BLaER1 (cell line): ENCODE results near the gene MBD5.

ENCODE experiments used
- H3K27ac ChIP-seq: shearing (Covaris generic); formaldehyde crosslinking; 2 replicates; pipeline ENCODE4 v1.8.1; 2022
- H3K27me3 ChIP-seq: shearing (Covaris generic); formaldehyde crosslinking; 2 replicates; pipeline ENCODE4 v1.8.1; 2022
- H3K36me3 ChIP-seq: shearing (Covaris generic); formaldehyde crosslinking; 2 replicates; pipeline ENCODE4 v1.8.1; 2022
- H3K4me1 ChIP-seq: shearing (Covaris generic); formaldehyde crosslinking; 2 replicates; pipeline ENCODE4 v1.8.1; 2022
- H3K4me2 ChIP-seq: shearing (Covaris generic); formaldehyde crosslinking; 2 replicates; pipeline ENCODE4 v1.8.1; 2022
- H3K4me3 ChIP-seq: shearing (Covaris generic); formaldehyde crosslinking; 2 replicates; pipeline ENCODE4 v1.8.1; 2022
- H3K9ac ChIP-seq: shearing (Covaris generic); formaldehyde crosslinking; 2 replicates; pipeline ENCODE4 v1.8.1; 2022
- H3K9me3 ChIP-seq: shearing (Covaris generic); formaldehyde crosslinking; 2 replicates; pipeline ENCODE4 v1.8.1; 2022
- H4K20me1 ChIP-seq: shearing (Covaris generic); formaldehyde crosslinking; 2 replicates; pipeline ENCODE4 v1.8.1; 2022
- Cebpa-rat ChIP-seq: shearing (Covaris generic); IDR thresholded peaks from 2 replicates; pipeline ENCODE4 v1.8.1; 2022

The MBD5 gene

DNA sequence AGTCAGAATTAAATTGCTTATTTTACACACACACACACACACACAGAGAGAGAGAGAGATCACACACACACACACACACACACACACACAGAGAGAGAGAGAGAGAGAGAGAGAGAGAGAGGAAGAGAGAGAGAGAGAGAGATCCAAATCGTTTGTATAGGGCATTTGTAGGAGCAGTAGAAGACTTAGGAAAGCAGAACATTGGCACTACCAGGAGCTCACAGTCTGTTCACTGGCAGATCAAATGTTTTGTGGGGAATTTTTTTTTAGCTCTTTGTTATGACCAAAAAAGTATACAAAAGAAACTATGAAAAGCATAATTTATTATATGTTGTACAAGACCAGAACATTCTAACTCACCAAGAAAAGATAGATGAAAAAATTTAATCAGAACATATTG lies 81.8 kb downstream of the MBD5 start:
- no peak for TF ChIP-seq Cebpa-rat
- Histone ChIP-seq H3K4me1 (no peaks in the 10 kb centered on the region), H3K36me3 (no peaks in the 10 kb centered on the region), H3K4me3 (no peak overlapping the region), H3K27ac (no peak overlapping the region), H3K9me3 (no peaks in the 10 kb centered on the region), H4K20me1 (no peaks in the 10 kb centered on the region), H3K4me2 (no peak overlapping the region), H3K9ac (no peak overlapping the region), H3K27me3 (no peaks in the 10 kb centered on the region)

DNA sequence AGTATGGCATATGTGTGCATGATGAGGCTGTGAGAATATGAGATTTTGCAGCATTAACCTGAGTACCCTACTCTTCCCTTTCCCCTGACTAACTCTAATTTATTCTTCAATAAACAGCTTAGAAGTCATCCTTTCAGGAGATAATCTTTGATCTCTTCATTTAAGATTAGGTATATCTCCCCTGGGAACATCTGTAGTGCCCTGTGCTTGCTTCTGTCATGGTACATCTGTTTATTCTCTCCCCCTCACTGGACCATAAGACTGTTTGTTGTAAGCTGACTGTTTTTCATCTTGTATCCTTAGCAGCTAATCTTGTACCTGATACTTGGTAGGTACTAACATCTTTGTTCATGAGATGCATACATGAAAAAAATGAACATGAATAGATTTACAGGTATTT lies 83.1 kb downstream of the MBD5 start:
- Histone ChIP-seq H4K20me1 (no peaks in the 10 kb centered on the region), H3K4me3 (no peak overlapping the region), H3K27me3 (no peaks in the 10 kb centered on the region), H3K4me1 (no peaks in the 10 kb centered on the region), H3K9me3 (no peaks in the 10 kb centered on the region), H3K4me2 (no peak overlapping the region), H3K27ac (no peak overlapping the region), H3K9ac (no peak overlapping the region), H3K36me3 (no peaks in the 10 kb centered on the region)
- TF ChIP-seq Cebpa-rat = no peak

DNA sequence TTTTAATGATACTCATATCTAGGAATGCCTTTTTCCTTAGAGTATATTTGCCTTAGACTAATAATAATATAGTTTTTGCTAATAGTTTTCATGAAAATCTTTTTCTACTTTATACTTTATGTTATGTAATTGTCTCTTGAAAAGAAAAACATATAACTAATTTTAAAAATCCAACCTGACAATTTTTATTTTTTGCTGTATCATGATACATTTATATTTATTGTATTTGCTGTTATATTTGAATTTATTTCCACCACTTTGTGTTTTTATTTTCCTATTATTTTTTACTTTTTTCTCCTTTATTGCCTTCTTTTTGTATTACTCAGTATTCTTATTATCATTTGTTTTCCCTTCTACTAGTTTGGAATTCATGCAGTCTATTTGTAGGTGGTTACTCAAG lies 85.4 kb downstream of the MBD5 start:
- TF ChIP-seq Cebpa-rat = no peak
- H3K9me3 ChIP-seq = no peaks in the 10 kb centered on the region
- H3K27me3 ChIP-seq = no peaks in the 10 kb centered on the region
- peaks cover 8% of the 10 kb centered on the region; the same call in 1 of the 2 replicates for H3K4me1 ChIP-seq
- H3K27ac ChIP-seq = no peak overlapping the region
- no peak overlapping the region for H3K4me3 ChIP-seq
- no peak overlapping the region for H3K9ac ChIP-seq
- H3K36me3 ChIP-seq = no peaks in the 10 kb centered on the region
- H4K20me1 ChIP-seq = no peaks in the 10 kb centered on the region
- H3K4me2 ChIP-seq = no peak overlapping the region

DNA sequence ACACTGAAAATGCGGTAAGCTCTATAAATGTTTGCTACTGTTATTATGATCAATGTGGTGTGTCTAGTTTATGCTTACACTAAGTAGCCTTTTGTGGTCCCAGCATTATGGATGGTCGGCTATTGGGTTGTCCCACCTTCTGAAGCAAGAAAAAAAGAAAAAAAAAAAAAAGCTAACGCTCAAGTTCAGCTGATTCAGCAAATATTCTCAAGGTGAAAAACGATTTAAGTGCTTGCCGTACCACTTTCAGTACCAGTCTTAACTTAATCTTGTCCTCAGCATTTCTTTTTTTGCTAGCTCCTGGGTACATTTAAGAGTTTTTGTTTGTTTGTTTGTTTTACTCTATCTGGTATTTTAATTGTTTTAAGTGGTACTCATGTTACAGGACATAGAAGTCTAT lies 87.5 kb downstream of the MBD5 start:
- Histone ChIP-seq H3K4me1 (peaks cover 8% of the 10 kb centered on the region; the same call in 1 of the 2 replicates), H3K27ac (no peak overlapping the region), H3K36me3 (no peaks in the 10 kb centered on the region), H4K20me1 (no peaks in the 10 kb centered on the region), H3K4me3 (no peak overlapping the region), H3K4me2 (no peak overlapping the region), H3K9ac (no peak overlapping the region), H3K9me3 (no peaks in the 10 kb centered on the region), H3K27me3 (no peaks in the 10 kb centered on the region)
- TF ChIP-seq Cebpa-rat = no peak

DNA sequence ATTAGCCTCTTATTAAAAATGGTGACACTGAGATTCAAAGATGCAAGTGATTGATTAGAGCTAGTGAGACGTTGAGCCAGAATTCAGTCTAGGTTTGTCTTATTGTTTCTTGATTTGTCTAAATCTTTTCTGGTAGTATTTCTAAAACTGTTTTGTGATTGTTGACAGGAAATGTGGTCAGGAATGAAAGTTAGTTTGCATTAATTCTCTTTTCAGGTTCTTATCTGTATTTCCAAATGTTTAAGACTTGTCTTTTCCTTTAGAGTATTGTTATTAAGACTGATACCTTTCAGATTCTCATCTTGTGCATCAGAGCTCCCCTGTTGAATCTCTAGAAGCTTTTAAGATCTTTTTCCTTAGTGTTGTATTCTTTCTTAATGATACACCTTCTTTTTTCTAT lies 89.3 kb downstream of the MBD5 start:
- Histone ChIP-seq H3K4me1 (peaks cover 8% of the 10 kb centered on the region; the same call in 1 of the 2 replicates), H3K27me3 (no peaks in the 10 kb centered on the region), H4K20me1 (no peaks in the 10 kb centered on the region), H3K27ac (no peak overlapping the region), H3K36me3 (no peaks in the 10 kb centered on the region), H3K9ac (no peak overlapping the region), H3K4me3 (no peak overlapping the region), H3K9me3 (no peaks in the 10 kb centered on the region), H3K4me2 (no peak overlapping the region)
- no peak for TF ChIP-seq Cebpa-rat

DNA sequence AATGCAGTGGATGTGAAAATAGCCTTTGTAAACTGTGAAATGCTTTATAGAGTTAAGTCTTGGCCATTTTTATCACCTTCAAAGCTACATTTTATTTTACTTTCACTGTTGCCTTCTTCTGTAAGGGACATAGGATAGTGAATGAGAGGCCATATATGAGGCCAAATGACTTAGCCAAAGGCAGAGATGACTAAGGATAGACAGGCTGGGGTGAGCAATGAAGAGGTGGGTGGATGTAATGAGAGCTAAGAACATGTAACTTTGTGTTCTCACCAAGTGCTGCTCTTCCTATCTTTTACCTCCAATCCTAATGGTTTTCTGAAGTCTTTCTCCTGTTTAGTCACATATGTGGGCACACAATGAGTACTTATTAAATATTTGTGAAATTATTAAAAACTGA lies 101.9 kb downstream of the MBD5 start:
- no peak overlapping the region for H3K4me3 ChIP-seq
- no peak for TF ChIP-seq Cebpa-rat
- no peak overlapping the region for H3K9ac ChIP-seq
- no peaks in the 10 kb centered on the region for H4K20me1 ChIP-seq
- H3K27me3 ChIP-seq = no peaks in the 10 kb centered on the region
- H3K36me3 ChIP-seq = 0 out of 2 replicates have a peak, but pooled peaks cover 3% of the 10 kb centered on the region
- no peaks in the 10 kb centered on the region for H3K4me1 ChIP-seq
- H3K9me3 ChIP-seq = no peaks in the 10 kb centered on the region
- H3K4me2 ChIP-seq = no peak overlapping the region
- H3K27ac ChIP-seq = no peak overlapping the region

DNA sequence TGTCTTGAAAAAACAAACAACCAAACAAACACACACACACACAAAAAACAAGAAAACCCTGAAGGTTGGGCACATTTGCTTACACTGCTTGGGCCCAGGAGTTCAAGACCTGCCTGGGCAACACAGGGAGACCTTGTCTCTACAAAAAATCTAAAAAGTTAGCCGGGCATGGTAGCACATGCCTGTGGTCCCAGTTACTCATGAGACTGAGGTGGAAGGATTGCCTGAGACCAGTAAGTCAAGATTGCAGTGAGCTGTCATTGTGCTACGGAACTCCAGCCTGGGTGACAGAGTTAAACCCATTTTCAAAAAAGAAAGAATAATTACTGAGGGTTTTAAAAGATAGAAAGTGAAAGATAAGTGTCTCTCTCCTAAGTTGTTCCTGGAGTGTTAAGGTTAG lies 103.4 kb downstream of the MBD5 start:
- H4K20me1 ChIP-seq = no peaks in the 10 kb centered on the region
- H3K9ac ChIP-seq = no peak overlapping the region
- H3K36me3 ChIP-seq = 0 out of 2 replicates have a peak, but pooled peaks cover 3% of the 10 kb centered on the region
- H3K27me3 ChIP-seq = no peaks in the 10 kb centered on the region
- H3K27ac ChIP-seq = no peak overlapping the region
- TF ChIP-seq Cebpa-rat = no peak
- H3K9me3 ChIP-seq = no peaks in the 10 kb centered on the region
- no peak overlapping the region for H3K4me2 ChIP-seq
- no peak overlapping the region for H3K4me3 ChIP-seq
- no peaks in the 10 kb centered on the region for H3K4me1 ChIP-seq

DNA sequence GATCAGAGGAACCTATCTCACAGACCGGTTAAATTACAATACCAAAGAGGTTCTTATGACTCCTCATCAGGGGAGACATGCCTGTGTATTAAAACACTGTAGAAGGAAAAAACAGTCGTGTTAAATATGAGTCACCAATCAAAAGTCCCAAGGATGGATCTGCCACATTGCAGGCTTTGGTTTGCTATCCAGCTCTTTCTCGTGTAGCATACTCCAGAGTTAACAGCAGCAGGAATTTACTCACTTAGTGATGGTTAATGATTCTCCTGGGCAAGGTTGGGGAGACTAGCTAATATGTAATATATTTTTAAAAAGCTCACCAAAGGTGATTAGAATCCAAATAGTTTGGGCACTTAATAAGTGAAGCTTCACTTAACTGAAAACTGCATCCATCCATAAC lies 109.7 kb downstream of the MBD5 start:
- TF ChIP-seq Cebpa-rat = no peak
- H3K4me1 ChIP-seq = 0 out of 2 replicates have a peak, but pooled peaks cover 5% of the 10 kb centered on the region
- H3K4me2 ChIP-seq = no peak overlapping the region

DNA sequence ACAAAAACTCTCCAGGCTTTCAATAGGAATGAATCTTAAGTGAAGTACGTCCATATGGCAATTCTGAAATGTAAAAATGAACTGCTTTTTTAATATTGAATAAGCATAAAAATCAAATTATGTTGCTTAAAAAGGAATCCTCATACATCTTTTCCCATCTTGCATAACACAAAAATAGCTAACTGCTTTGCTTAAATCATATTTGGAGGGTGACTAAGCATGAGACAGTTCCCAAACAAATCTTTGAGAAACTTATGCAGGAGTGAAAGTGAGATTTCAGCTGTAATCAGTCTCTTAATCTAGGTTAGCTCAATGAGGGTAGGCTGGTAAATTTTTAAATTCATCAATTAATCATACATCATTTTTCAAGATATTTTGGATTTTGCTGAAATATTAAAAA lies 111.5 kb downstream of the MBD5 start:
- H3K4me3 ChIP-seq = no peak overlapping the region
- no peak overlapping the region for H3K27ac ChIP-seq
- 0 out of 2 replicates have a peak, but pooled peaks cover under 1% of the 10 kb centered on the region for H3K36me3 ChIP-seq
- no peak for TF ChIP-seq Cebpa-rat
- H3K27me3 ChIP-seq = no peaks in the 10 kb centered on the region
- H3K4me1 ChIP-seq = 0 out of 2 replicates have a peak, but pooled peaks cover 5% of the 10 kb centered on the region
- H3K9me3 ChIP-seq = no peaks in the 10 kb centered on the region
- peaks cover 18% of the 10 kb centered on the region; the same call in 1 of the 2 replicates for H4K20me1 ChIP-seq
- no peak overlapping the region for H3K9ac ChIP-seq
- H3K4me2 ChIP-seq = no peak overlapping the region

More for the DNA sequence above, 109.7 kb downstream of the MBD5 start:
- Histone ChIP-seq H3K9ac (no peak overlapping the region), H4K20me1 (peaks cover 14% of the 10 kb centered on the region; the same call in 1 of the 2 replicates), H3K4me3 (no peak overlapping the region), H3K36me3 (0 out of 2 replicates have a peak, but pooled peaks cover 3% of the 10 kb centered on the region), H3K27ac (no peak overlapping the region), H3K27me3 (no peaks in the 10 kb centered on the region), H3K9me3 (no peaks in the 10 kb centered on the region)

DNA sequence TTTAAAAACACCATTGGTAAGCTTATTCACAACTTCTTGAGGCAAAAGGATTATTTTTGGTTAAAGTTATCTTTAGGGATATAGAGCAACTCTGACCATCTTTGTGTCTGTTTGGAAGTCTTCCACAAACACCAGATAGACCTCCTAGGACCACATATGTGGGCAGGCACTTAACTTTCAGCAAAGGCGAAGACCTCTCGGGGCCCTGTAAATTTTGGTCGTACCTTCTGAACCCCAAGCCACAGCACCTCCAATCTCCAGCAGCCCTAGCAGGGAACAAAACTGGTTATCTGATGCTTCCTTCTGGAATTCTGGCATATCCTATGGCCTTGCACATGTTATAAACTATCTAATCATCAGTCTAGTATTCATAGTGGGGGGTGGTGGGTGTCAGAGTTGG lies 114.8 kb downstream of the MBD5 start:
- Histone ChIP-seq H3K4me3 (no peak overlapping the region), H3K27me3 (no peaks in the 10 kb centered on the region), H3K9ac (no peak overlapping the region), H3K4me1 (0 out of 2 replicates have a peak, but pooled peaks cover 2% of the 10 kb centered on the region), H3K9me3 (no peaks in the 10 kb centered on the region), H3K27ac (no peak overlapping the region), H3K36me3 (no peaks in the 10 kb centered on the region), H3K4me2 (no peak overlapping the region), H4K20me1 (peaks cover 16% of the 10 kb centered on the region; the same call in 1 of the 2 replicates)
- no peak for TF ChIP-seq Cebpa-rat

DNA sequence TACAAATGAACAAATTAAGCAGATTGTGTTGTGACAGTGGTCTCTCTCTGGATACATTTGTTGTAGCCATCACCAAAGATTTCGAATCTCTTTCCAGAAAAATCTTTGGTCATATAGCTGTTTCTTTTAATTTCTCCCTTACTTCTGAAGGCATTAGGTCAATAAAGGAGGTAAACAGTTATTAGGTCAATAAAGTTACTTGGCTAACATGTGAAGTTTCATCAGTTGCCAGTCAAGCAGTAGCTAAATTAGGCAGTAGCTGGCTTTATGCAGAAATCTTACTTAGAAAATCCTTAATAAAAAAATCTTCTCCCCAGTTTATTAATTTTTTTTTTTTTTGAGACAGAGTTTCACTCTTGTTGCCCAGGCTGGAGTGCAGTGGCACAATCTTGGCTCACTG lies 115.5 kb downstream of the MBD5 start:
- no peak overlapping the region for H3K4me2 ChIP-seq
- H3K9me3 ChIP-seq = no peaks in the 10 kb centered on the region
- H3K27ac ChIP-seq = no peak overlapping the region
- H4K20me1 ChIP-seq = peaks cover 8% of the 10 kb centered on the region; the same call in 1 of the 2 replicates
- H3K9ac ChIP-seq = no peak overlapping the region
- no peak for TF ChIP-seq Cebpa-rat
- H3K4me3 ChIP-seq = no peak overlapping the region
- H3K4me1 ChIP-seq = no peaks in the 10 kb centered on the region
- H3K36me3 ChIP-seq = no peaks in the 10 kb centered on the region
- H3K27me3 ChIP-seq = no peaks in the 10 kb centered on the region
